Osteocyte (in vitro differentiated cells): ENCODE data around the gene UGT1A3. TPM values are rescaled to one million over a fixed set of nuclear protein-coding genes. Genes with fewer than 3 reads are reported as not detected.

ENCODE experiments used
- DNase-seq: peaks from one replicate; pipeline ENCODE4 v3.0.0; 2021; ENCODE audit warnings: mixed read lengths; ENCODE audit not compliant: unreplicated experiment; ENCODE audit errors: extremely low spot score
- H3K27ac Mint-ChIP-seq: one replicate; pipeline ENCODE4 v1.8.0; 2021; ENCODE audit warnings: mild to moderate bottlenecking, mixed read lengths; ENCODE audit not compliant: unreplicated experiment
- H3K27me3 Mint-ChIP-seq: one replicate; pipeline ENCODE4 v1.8.0; 2021; ENCODE audit warnings: mixed read lengths; ENCODE audit not compliant: unreplicated experiment
- H3K36me3 Mint-ChIP-seq: one replicate; pipeline ENCODE4 v1.8.0; 2021; ENCODE audit warnings: mixed read lengths; ENCODE audit not compliant: unreplicated experiment
- H3K4me1 Mint-ChIP-seq: one replicate; pipeline ENCODE4 v1.8.0; 2021; ENCODE audit warnings: mixed read lengths; ENCODE audit not compliant: unreplicated experiment
- H3K4me3 Mint-ChIP-seq: one replicate; pipeline ENCODE4 v1.8.0; 2021; ENCODE audit warnings: mild to moderate bottlenecking, moderate library complexity, mixed read lengths; ENCODE audit not compliant: unreplicated experiment
- H3K9me3 Mint-ChIP-seq: one replicate; pipeline ENCODE4 v1.8.0; 2021; ENCODE audit warnings: mixed read lengths; ENCODE audit not compliant: unreplicated experiment
- CTCF ChIP-seq: fragments of 200-600 bp; sonication (generic); IDR thresholded peaks from 2 replicates; pipeline ENCODE4 v1.5.0; 2021; ENCODE audit warnings: antibody characterized with exemption, mild to moderate bottlenecking, moderate library complexity
- total RNA-seq: library from RNA; stranded (reverse); gene quantifications from 2 replicates; pipeline ENCODE4 v1.2.1, GENCODE V29; 2021

Gene UGT1A3
- total RNA-seq, 1 donor from 2014 or later = not detected

- H3K4me3 Mint-ChIP-seq = no peak overlapping the region
- peaks cover 31% of the 10 kb centered on the region for H3K27me3 Mint-ChIP-seq
- DNase-seq = no peak
- H3K9me3 Mint-ChIP-seq = peaks cover 4% of the 10 kb centered on the region
- no peaks in the 10 kb centered on the region for H3K36me3 Mint-ChIP-seq
- no peak overlapping the region for H3K27ac Mint-ChIP-seq
- no peak for TF ChIP-seq CTCF
- H3K4me1 Mint-ChIP-seq = peaks cover 2% of the 10 kb centered on the region
These were observed 26.2 kb downstream of the UGT1A3 start for GRCh38 chr2:233754872-233755611.

DNA sequence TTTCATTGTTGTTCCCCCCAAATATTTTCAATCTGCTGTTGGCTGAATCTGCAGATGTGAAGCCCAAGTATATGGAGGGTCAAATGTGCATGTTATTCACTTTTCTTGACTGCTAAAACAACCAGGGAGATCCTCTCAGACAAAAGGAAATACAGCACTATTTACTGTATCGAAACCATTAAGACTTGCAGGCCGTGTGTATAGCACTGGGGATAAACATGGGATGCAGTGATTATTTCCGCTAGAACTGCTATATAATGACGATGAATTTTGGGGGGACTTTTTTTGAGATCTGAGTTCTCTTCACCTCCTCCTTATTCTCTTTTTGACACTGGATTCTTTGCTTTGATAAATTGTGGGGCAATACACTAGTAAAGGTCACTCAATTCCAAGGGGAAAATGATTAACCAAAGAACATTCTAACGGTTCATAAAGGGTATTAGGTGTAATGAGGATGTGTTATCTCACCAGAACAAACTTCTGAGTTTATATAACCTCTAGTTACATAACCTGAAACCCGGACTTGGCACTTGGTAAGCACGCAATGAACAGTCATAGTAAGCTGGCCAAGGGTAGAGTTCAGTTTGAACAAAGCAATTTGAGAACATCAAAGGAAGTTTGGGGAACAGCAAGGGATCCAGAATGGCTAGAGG, 27.7 kb downstream of the UGT1A3 start:
- Mint-ChIP-seq H3K4me3 (no peak overlapping the region), H3K4me1 (peaks cover 2% of the 10 kb centered on the region), H3K27me3 (peaks cover 30% of the 10 kb centered on the region)

DNA sequence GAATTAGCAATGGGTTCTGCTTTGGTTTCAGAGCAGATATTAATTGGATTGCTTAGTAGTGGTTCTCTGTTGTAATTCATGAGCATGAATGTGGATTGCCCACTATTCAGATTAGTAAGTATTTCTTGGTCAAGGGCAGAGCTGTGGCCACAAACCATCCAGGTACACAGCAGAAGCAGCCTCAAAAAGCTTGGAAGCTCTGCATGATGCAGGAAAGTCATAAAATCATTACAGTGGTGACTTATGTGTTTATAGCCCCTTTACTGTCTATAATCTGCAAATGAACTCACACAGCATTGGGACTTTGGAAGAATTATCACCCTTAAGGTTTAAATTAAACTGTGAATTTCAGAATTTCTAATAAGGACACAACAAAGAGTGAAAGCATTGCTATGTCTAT, 29.3 kb downstream of the UGT1A3 start:
- Mint-ChIP-seq H3K4me3 (no peak overlapping the region), H3K4me1 (no peaks in the 10 kb centered on the region), H3K27ac (no peak overlapping the region), H3K36me3 (no peaks in the 10 kb centered on the region), H3K27me3 (peaks cover 20% of the 10 kb centered on the region), H3K9me3 (no peaks in the 10 kb centered on the region)
- no peak for DNase-seq
- no peak for TF ChIP-seq CTCF

More for the DNA sequence above, 27.7 kb downstream of the UGT1A3 start:
- Mint-ChIP-seq H3K9me3 (no peaks in the 10 kb centered on the region), H3K27ac (no peak overlapping the region), H3K36me3 (no peaks in the 10 kb centered on the region)
- no peak for TF ChIP-seq CTCF
- no peak for DNase-seq

DNA sequence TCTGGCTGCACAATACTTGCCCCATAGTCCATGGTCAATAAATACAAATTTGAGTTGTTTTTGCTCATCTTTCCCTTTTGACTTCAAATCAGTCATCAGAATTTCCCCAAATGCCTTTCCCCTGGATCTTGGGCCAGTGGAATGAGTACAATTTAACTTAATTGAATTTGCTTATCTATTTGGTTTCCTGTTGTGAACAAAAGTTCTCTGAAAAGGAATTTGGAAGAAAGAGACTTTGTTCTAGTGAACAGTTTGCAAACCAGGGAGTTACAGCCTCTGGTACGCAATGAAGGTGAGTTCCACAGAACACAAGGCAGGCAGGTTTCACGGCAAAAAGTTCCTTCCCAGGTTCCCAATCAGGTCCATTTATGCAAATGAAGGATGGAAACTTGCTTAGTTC, 30.0 kb downstream of the UGT1A3 start:
- Mint-ChIP-seq H3K9me3 (no peaks in the 10 kb centered on the region), H3K4me1 (no peaks in the 10 kb centered on the region), H3K27ac (no peak overlapping the region), H3K4me3 (no peak overlapping the region), H3K27me3 (peaks cover 18% of the 10 kb centered on the region), H3K36me3 (no peaks in the 10 kb centered on the region)
- no peak for DNase-seq
- TF ChIP-seq CTCF = no peak

- peaks cover 17% of the 10 kb centered on the region for H3K27me3 Mint-ChIP-seq
- no peaks in the 10 kb centered on the region for H3K9me3 Mint-ChIP-seq
- TF ChIP-seq CTCF = no peak
- DNase-seq = no peak
- H3K4me3 Mint-ChIP-seq = no peak within 1 kb of the TSS
- H3K27ac Mint-ChIP-seq = no peak within 1 kb of the TSS
- H3K4me1 Mint-ChIP-seq = peaks cover 5% of the 10 kb centered on the region
- no peaks in the 10 kb centered on the region for H3K36me3 Mint-ChIP-seq
These were observed 31.2 kb downstream of the UGT1A3 start, which contains the start of gene UGT1A1 for GRCh38 chr2:233760043-233760442. Gene UGT1A1 (plus strand): TSS chr2:233760270. CDS start chr2:233760288, 18 bp downstream.
